Measurements from ENCODE around the gene FBXL13. TPM values are rescaled to one million over a fixed set of nuclear protein-coding genes. Genes with fewer than 3 reads are reported as not detected.

Gene FBXL13
- total and polyA plus RNA-seq, 10 of the 15 experiments (the other 5 are each of a cell fraction or from before 2014, with no cell fraction given), result 0.08 to 0.95 (median 0.28) TPM; not detected in 2

- Histone ChIP-seq H3K79me2 (ENCODE audit: control insufficient read depth, insufficient read depth, low read length) (no peaks in the 10 kb centered on the region), H3K4me3 (no peak overlapping the region), H3K9me3 (replicated peaks; ENCODE audit: control insufficient read depth, insufficient read depth, low read length) (no peaks in the 10 kb centered on the region), H4K20me1 (ENCODE audit: control insufficient read depth, insufficient read depth) (no peaks in the 10 kb centered on the region), H3K27me3 (replicated peaks in 1 of 2; ENCODE audit: control insufficient read depth in 2 of 2, insufficient read depth in 2 of 2, low read length in 1 of 2) (no peaks in the 10 kb centered on the region), H3K4me2 (ENCODE audit: control insufficient read depth, insufficient read depth) (no peak overlapping the region), H3K9ac (ENCODE audit: control insufficient read depth, insufficient read depth, low read length) (no peak overlapping the region), H3K27ac (ENCODE audit: control insufficient read depth, insufficient read depth) (no peak overlapping the region), H3K36me3 (ENCODE audit: control insufficient read depth in 2 of 2, insufficient read depth in 2 of 2, low read length in 1 of 2) (no peaks in the 10 kb centered on the region), H2AFZ (ENCODE audit: control insufficient read depth, low read depth, low read length) (no peak overlapping the region), H3K4me1 (ENCODE audit: control insufficient read depth, insufficient read depth, low read length) (peaks cover 6% of the 10 kb centered on the region)
- intact Hi-C loops (cut with micrococcal nuclease; ENCODE audit: unreplicated experiment), result no loop called here
- 71% methylated on average over 3 of the region's 3 CpGs for WGBS (ENCODE audit: insufficient coverage, insufficient replicate concordance, low lambda C conversion rate, missing lambda C conversion rate)
- ChIA-PET CTCF (no interaction called here), POLR2A (no interaction called here), SMC1A (ENCODE audit: uncharacterized antibody, unreplicated experiment) (interaction anchor here (1.1 kb wide), 1 partner anchor 52 kb away, joined by 4 read pairs; no protein-coding TSS in a partner anchor), RAD21 (ENCODE audit: unreplicated experiment) (no interaction called here)
- TF ChIP-seq NBN (IDR thresholded peaks at IDR 0.05), result no peak
- no peak for TF ChIP-seq ELK1 (IDR thresholded peaks at IDR 0.05; ENCODE audit: low read depth, low read length)
- no peak for TF ChIP-seq MYB (IDR thresholded peaks at IDR 0.05; ENCODE audit: borderline replicate concordance, low read depth, low read length)
- no peak for TF ChIP-seq BACH1 (IDR thresholded peaks at IDR 0.05; ENCODE audit: borderline replicate concordance)
- no peak for TF ChIP-seq ASH2L (IDR thresholded peaks at IDR 0.05; ENCODE audit: borderline replicate concordance, low read depth)
- no peak for TF ChIP-seq SRF (IDR thresholded peaks at IDR 0.05; ENCODE audit: low read depth in 2 of 2, low read length in 2 of 2)
- TF ChIP-seq NFYA (IDR thresholded peaks at IDR 0.05; ENCODE audit: borderline replicate concordance, low read depth, low read length), result no peak
- TF ChIP-seq TARDBP (IDR thresholded peaks at IDR 0.05; ENCODE audit: borderline replicate concordance), result no peak
- FAIRE-seq, result no peak
- no TSS peak for BruUV-seq (replicated peaks)
- in situ Hi-C loops (cut with MboI), result no loop called here
- ATAC-seq, result no peak
- DNase-seq (ENCODE audit: low read depth, low spot score), result no peak
These were observed 236.8 kb downstream of the FBXL13 start for GRCh38 chr7:102837802-102838201.

Data from GM12878 (cell line).